HG03175 (cell line): ENCODE results near the gene STRIP2.
"Not testable (repeated sequence)": the region's sequence is repeated elsewhere in the genome, so short reads cannot be mapped to it uniquely, and the experiment has no call there.

Experiments
- ATAC-seq: cut with Tn5 transposase; IDR thresholded peaks from one replicate; pipeline ENCODE4 v1.9.1; 2021; ENCODE audit warnings: mild to moderate bottlenecking, moderate library complexity; ENCODE audit not compliant: unreplicated experiment

The STRIP2 gene

GRCh38 chr7:129523924-129524323, 89.7 kb downstream of the STRIP2 start:
- ATAC-seq = no peak

- not testable (repeated sequence) for ATAC-seq
Observed at GRCh38 chr7:129524405-129524804, 90.2 kb downstream of the STRIP2 start.

- ATAC-seq = no peak
Observed at GRCh38 chr7:129525225-129525862, 91.1 kb downstream of the STRIP2 start.

- ATAC-seq = no peak
Observed at GRCh38 chr7:129529643-129530042, 95.4 kb downstream of the STRIP2 start.

- no peak for ATAC-seq
Observed at GRCh38 chr7:129530795-129531391, 96.7 kb downstream of the STRIP2 start.

GRCh38 chr7:129531721-129532120, 97.5 kb downstream of the STRIP2 start:
- ATAC-seq = no peak

GRCh38 chr7:129532375-129532774, 98.1 kb downstream of the STRIP2 start:
- ATAC-seq = no peak

- ATAC-seq = not testable (repeated sequence)
Observed at GRCh38 chr7:129534558-129535274, 100.5 kb downstream of the STRIP2 start.

GRCh38 chr7:129535896-129536295, 101.7 kb downstream of the STRIP2 start:
- ATAC-seq = no peak

GRCh38 chr7:129536323-129536722, 102.1 kb downstream of the STRIP2 start:
- ATAC-seq = no peak
